CD8-positive, alpha-beta memory T cell (primary cell): ENCODE results near the gene CHST11. TPM values are rescaled to one million over a fixed set of nuclear protein-coding genes. Genes with fewer than 3 reads are reported as not detected.

ENCODE experiments used
- CTCF ChIA-PET: fragments of 350-600 bp; sonication (Branson Sonifier 250); formaldehyde crosslinking; loops from one replicate; lab custom pipeline; 2021; ENCODE audit warnings: antibody characterized with exemption; lab: Charles Lee
- POLR2A ChIA-PET: fragments of 350-600 bp; sonication (Branson Sonifier 250); formaldehyde crosslinking; loops from one replicate; lab custom pipeline; 2021; ENCODE audit warnings: antibody characterized with exemption; lab: Charles Lee
- DNase-seq, 5 donors: peaks; one replicate each; pipeline versions ENCODE4 v3.0.0 to v3.0.0-alpha.2; 2020 to 2022; ENCODE audit warnings: mixed read lengths in 1 of 5
- H3K27ac ChIP-seq: one replicate; pipeline ENCODE4 v1.7.0; 2013; ENCODE audit warnings: low read depth, mild to moderate bottlenecking, low read length, moderate library complexity
- H3K27me3 ChIP-seq: 2 replicates; pipeline ENCODE4 v1.7.0; 2013; ENCODE audit warnings: low read length, mild to moderate bottlenecking; ENCODE audit not compliant: insufficient read depth, poor library complexity, severe bottlenecking
- H3K36me3 ChIP-seq: 2 replicates; pipeline ENCODE4 v1.7.0; 2013; ENCODE audit warnings: mild to moderate bottlenecking, low read length, moderate library complexity; ENCODE audit not compliant: insufficient read depth
- H3K4me1 ChIP-seq: 2 replicates; pipeline ENCODE4 v1.7.0; 2013; ENCODE audit warnings: mild to moderate bottlenecking, low read length, moderate library complexity; ENCODE audit not compliant: insufficient read depth
- H3K4me3 ChIP-seq: 2 replicates; pipeline ENCODE4 v1.7.0; 2013; ENCODE audit warnings: mild to moderate bottlenecking, low read length
- H3K9me3 ChIP-seq: 2 replicates; pipeline ENCODE4 v1.7.0; 2013; ENCODE audit warnings: mild to moderate bottlenecking, low read length
- H3K27ac Mint-ChIP-seq, 8 donors: one replicate each; pipeline ENCODE4 v1.8.0; 2020 to 2021; ENCODE audit warnings: mixed read lengths in 8 of 8, mild to moderate bottlenecking in 6 of 8, inconsistent platforms in 3 of 8, moderate library complexity in 3 of 8
- H3K27me3 Mint-ChIP-seq, 2 donors: one replicate each; pipeline ENCODE4 v1.8.0; 2020 to 2021; ENCODE audit warnings: mixed read lengths in 2 of 2, mild to moderate bottlenecking in 1 of 2, moderate library complexity in 1 of 2
- H3K36me3 Mint-ChIP-seq, 3 donors: one replicate each; pipeline ENCODE4 v1.8.0; 2020 to 2021; ENCODE audit warnings: mixed read lengths in 3 of 3, inconsistent platforms in 1 of 3, mild to moderate bottlenecking in 1 of 3
- H3K4me1 Mint-ChIP-seq, 3 donors: one replicate each; pipeline ENCODE4 v1.8.0; 2020 to 2021; ENCODE audit warnings: mixed read lengths in 3 of 3, inconsistent platforms in 1 of 3, mild to moderate bottlenecking in 1 of 3
- H3K4me3 Mint-ChIP-seq, 7 donors: one replicate each; pipeline ENCODE4 v1.8.0; 2020 to 2021; ENCODE audit warnings: mixed read lengths in 7 of 7, mild to moderate bottlenecking in 6 of 7, moderate library complexity in 4 of 7, inconsistent platforms in 2 of 7
- H3K9me3 Mint-ChIP-seq, 5 donors: one replicate each; pipeline ENCODE4 v1.8.0; 2020 to 2022; ENCODE audit warnings: mixed read lengths in 5 of 5, mild to moderate bottlenecking in 3 of 5, moderate library complexity in 2 of 5, inconsistent platforms in 1 of 5
- polyA plus RNA-seq: library from polyadenylated mRNA; unstranded; fragments of 300-500 nt; fragmentation: Illumina TruSeq; gene quantifications from one replicate; pipeline ENCODE4 v1.2.3, GENCODE V29; 2021
- total RNA-seq, 2 experiments: library from RNA; stranded (reverse); gene quantifications; one replicate each; pipeline ENCODE4 v1.2.3, GENCODE V29; 2021

The CHST11 gene
- total and polyA plus RNA-seq, 3 experiments from 2014 or later, result 47.8 to 76.8 (median 51.5) TPM

- Histone ChIP-seq H3K27ac (peak overlapping the region; percentile 52), H3K36me3 (no peaks in the 10 kb centered on the region), H3K4me3 (peak overlapping the region; percentile 27), H3K4me1 (peaks cover 84% of the 10 kb centered on the region), H3K27me3 (no peaks in the 10 kb centered on the region), H3K9me3 (no peaks in the 10 kb centered on the region)
- ChIA-PET POLR2A (interaction anchor here (1.0 to 1.5 kb wide), 5 partner anchors 9 to 38 kb away, joined by 3 to 13 read pairs (median 5); partner anchors contain the start of gene CHST11), CTCF (interaction anchor here (0.6 to 2.3 kb wide), 10 partner anchors 8 to 75 kb away, joined by 3 to 7 read pairs (median 3); no protein-coding TSS in a partner anchor)
- H3K9me3 Mint-ChIP-seq, result no peaks in the 10 kb centered on the region
- peak overlapping the region; percentile 62 to 84 (median 81) for H3K4me3 Mint-ChIP-seq
- peak in 4 of 5 donors; percentile 19 to 60 (median 29) for DNase-seq
- peak overlapping the region; percentile 80 to 98 (median 94) for H3K27ac Mint-ChIP-seq
- peaks cover 84 to 96% (median 96%) of the 10 kb centered on the region in 3 donors for H3K4me1 Mint-ChIP-seq
- peaks cover 0 to 12% (median 7%) of the 10 kb centered on the region in 3 donors for H3K36me3 Mint-ChIP-seq
- H3K27me3 Mint-ChIP-seq, result no peaks in the 10 kb centered on the region
These were observed 37.5 kb downstream of the CHST11 start for GRCh38 chr12:104494137-104494792.

DNA sequence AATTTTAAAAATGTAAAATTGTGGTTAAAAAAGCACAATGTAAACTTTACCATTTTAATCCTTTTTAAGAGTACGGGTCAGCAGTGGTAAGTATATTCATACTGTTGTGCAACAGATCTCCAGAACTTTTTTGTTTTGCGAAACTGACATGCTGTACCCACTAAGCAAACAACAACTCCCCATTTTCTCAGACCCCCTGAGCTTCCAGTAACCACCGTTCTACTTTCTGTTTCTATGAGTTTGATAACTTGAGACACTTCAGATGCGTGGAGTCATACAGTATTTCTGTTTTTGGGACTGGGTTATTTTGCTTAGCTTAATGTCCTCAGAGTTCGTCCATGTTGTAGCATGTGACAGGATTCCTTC is 38.0 kb downstream of the CHST11 start:
- H3K36me3 Mint-ChIP-seq, result peaks cover 0 to 12% (median 7%) of the 10 kb centered on the region in 3 donors
- Histone ChIP-seq H3K36me3 (no peaks in the 10 kb centered on the region), H3K27me3 (no peaks in the 10 kb centered on the region), H3K27ac (peak overlapping the region; percentile 52), H3K4me1 (peaks cover 87% of the 10 kb centered on the region), H3K4me3 (peak overlapping the region; percentile 42), H3K9me3 (no peaks in the 10 kb centered on the region)
- DNase-seq, result peak in 2 of 5 donors; percentile 20 to 30
- peaks cover 85 to 98% (median 98%) of the 10 kb centered on the region in 3 donors for H3K4me1 Mint-ChIP-seq
- H3K9me3 Mint-ChIP-seq, result no peaks in the 10 kb centered on the region
- H3K4me3 Mint-ChIP-seq, result peak overlapping the region; percentile 62 to 84 (median 81)
- ChIA-PET POLR2A (interaction anchor here (0.7 to 1.5 kb wide), 6 partner anchors 9 to 74 kb away, joined by 3 to 13 read pairs (median 4); partner anchors contain the start of gene CHST11), CTCF (interaction anchor here (0.6 to 1.4 kb wide), 8 partner anchors 9 to 75 kb away, joined by 3 to 7 read pairs (median 3); no protein-coding TSS in a partner anchor)
- H3K27me3 Mint-ChIP-seq, result no peaks in the 10 kb centered on the region
- peak overlapping the region; percentile 80 to 98 (median 94) for H3K27ac Mint-ChIP-seq

DNA sequence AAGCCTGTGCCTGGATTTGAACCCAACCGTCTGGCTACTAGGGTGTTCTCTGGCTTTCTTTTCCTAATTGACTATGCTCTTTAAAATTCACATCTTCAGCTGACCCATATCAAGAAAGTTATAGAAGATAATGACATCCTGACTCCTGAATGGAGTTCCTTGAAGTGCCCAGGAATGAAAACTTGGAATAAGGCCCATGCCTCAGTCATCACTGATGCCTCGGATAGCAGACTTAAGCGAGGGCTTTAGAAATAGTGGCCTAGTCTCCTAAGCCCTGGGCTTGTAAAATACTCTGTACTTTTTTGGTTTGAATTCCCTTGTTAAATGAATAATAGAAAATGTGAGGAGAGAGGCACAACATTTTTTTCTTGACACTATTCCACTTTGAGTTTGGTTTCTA is 39.0 kb downstream of the CHST11 start:
- Histone ChIP-seq H3K27ac (no peak overlapping the region), H3K36me3 (no peaks in the 10 kb centered on the region), H3K9me3 (no peaks in the 10 kb centered on the region), H3K27me3 (no peaks in the 10 kb centered on the region), H3K4me3 (no peak overlapping the region), H3K4me1 (peaks cover 86% of the 10 kb centered on the region)
- ChIA-PET POLR2A (no interaction called here), CTCF (no interaction called here)
- peaks cover 0 to 12% (median 7%) of the 10 kb centered on the region in 3 donors for H3K36me3 Mint-ChIP-seq
- H3K27me3 Mint-ChIP-seq, result no peaks in the 10 kb centered on the region
- H3K27ac Mint-ChIP-seq, result peak overlapping the region; percentile 19 to 96 (median 60)
- H3K4me1 Mint-ChIP-seq, result peaks cover 85 to 98% (median 98%) of the 10 kb centered on the region in 3 donors
- H3K4me3 Mint-ChIP-seq, result peak overlapping the region; percentile 4 to 49 (median 41)
- DNase-seq, result no peak
- no peaks in the 10 kb centered on the region for H3K9me3 Mint-ChIP-seq

GRCh38 chr12:104496336-104496735 is 39.6 kb downstream of the CHST11 start:
- Mint-ChIP-seq H3K4me1 (peaks cover 85 to 98% (median 98%) of the 10 kb centered on the region in 3 donors), H3K4me3 (peak overlapping the region in 2 of 7 donors; percentile 41 to 47), H3K9me3 (no peaks in the 10 kb centered on the region), H3K27ac (peak overlapping the region in 7 of 8 donors; percentile 51 to 96 (median 85)), H3K27me3 (no peaks in the 10 kb centered on the region), H3K36me3 (peaks cover 0 to 12% (median 7%) of the 10 kb centered on the region in 3 donors)
- Histone ChIP-seq H3K27ac (no peak overlapping the region), H3K36me3 (no peaks in the 10 kb centered on the region), H3K9me3 (no peaks in the 10 kb centered on the region), H3K4me1 (peaks cover 86% of the 10 kb centered on the region), H3K27me3 (no peaks in the 10 kb centered on the region), H3K4me3 (no peak overlapping the region)
- no peak for DNase-seq
- ChIA-PET POLR2A (no interaction called here), CTCF (no interaction called here)

GRCh38 chr12:104498211-104498801 is 41.6 kb downstream of the CHST11 start:
- peak in 3 of 5 donors; percentile 26 to 58 (median 44) for DNase-seq
- Histone ChIP-seq H3K4me1 (peaks cover 89% of the 10 kb centered on the region), H3K27ac (no peak overlapping the region), H3K36me3 (no peaks in the 10 kb centered on the region), H3K9me3 (no peaks in the 10 kb centered on the region), H3K4me3 (peak overlapping the region; percentile 31), H3K27me3 (no peaks in the 10 kb centered on the region)
- peaks cover 0 to 5% (median 3%) of the 10 kb centered on the region in 3 donors for H3K36me3 Mint-ChIP-seq
- ChIA-PET CTCF (interaction anchor here (0.7 to 1.5 kb wide), 2 partner anchors 41 to 78 kb away, joined by 3 to 4 read pairs; no protein-coding TSS in a partner anchor), POLR2A (interaction anchor here (0.7 to 1.0 kb wide), 3 partner anchors 31 to 37 kb away, joined by 3 to 7 read pairs (median 4); no protein-coding TSS in a partner anchor)
- peak overlapping the region; percentile 56 to 96 (median 84) for H3K27ac Mint-ChIP-seq
- no peaks in the 10 kb centered on the region for H3K9me3 Mint-ChIP-seq
- peak overlapping the region; percentile 45 to 78 (median 67) for H3K4me3 Mint-ChIP-seq
- no peaks in the 10 kb centered on the region for H3K27me3 Mint-ChIP-seq
- peaks cover 88 to 98% (median 98%) of the 10 kb centered on the region in 3 donors for H3K4me1 Mint-ChIP-seq

DNA sequence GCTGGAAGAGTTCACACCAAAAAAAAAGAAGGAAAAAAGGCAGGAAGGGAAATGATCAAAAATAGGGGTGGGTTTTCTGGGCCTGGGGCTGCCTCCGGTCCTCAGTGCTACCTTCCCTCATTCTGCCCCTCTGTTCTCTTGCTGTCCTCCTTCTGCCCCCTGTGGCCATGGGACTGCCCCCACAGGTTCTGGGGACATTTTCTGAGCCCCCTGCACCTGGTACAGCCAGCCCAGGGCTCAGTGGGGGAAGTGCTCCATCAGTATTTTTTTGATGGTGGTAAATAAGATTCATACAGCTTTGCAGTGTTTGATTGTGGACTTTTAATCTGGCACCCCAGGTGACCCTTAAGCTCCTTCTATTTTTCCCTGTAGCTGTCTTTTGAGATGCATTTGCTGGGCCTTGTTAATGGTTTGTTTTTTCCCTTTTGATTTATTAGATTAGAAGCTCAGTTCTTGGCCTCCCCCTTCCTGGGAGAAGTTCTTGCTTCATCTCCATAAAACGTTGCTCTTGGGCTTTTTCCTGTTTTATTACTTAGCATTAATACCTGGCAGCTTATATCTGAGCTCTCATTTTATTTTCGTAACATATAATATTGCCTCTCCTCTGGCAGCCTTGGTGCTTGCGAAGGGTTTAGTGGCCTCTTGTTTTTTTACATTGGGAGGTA is 43.1 kb downstream of the CHST11 start:
- DNase-seq, result no peak
- Mint-ChIP-seq H3K27ac (peak overlapping the region in 7 of 8 donors; percentile 16 to 96 (median 52)), H3K9me3 (no peaks in the 10 kb centered on the region), H3K4me3 (peak overlapping the region in 2 of 7 donors; percentile 9 to 73), H3K36me3 (peaks cover 0 to 9% (median 6%) of the 10 kb centered on the region in 3 donors), H3K4me1 (peaks cover 89 to 98% (median 96%) of the 10 kb centered on the region in 3 donors), H3K27me3 (no peaks in the 10 kb centered on the region)
- Histone ChIP-seq H3K27ac (no peak overlapping the region), H3K9me3 (no peaks in the 10 kb centered on the region), H3K36me3 (no peaks in the 10 kb centered on the region), H3K27me3 (no peaks in the 10 kb centered on the region), H3K4me3 (no peak overlapping the region), H3K4me1 (peaks cover 86% of the 10 kb centered on the region)
- POLR2A ChIA-PET, result interaction anchor here (1.0 kb wide), 1 partner anchor 33 kb away, joined by 3 read pairs; no protein-coding TSS in a partner anchor
- CTCF ChIA-PET, result interaction anchor here (0.7 to 2.7 kb wide), 7 partner anchors 9 to 69 kb away, joined by 3 to 11 read pairs (median 3); no protein-coding TSS in a partner anchor

GRCh38 chr12:104501115-104501514 is 44.4 kb downstream of the CHST11 start:
- ChIA-PET CTCF (interaction anchor here (1.0 to 2.7 kb wide), 3 partner anchors 14 to 67 kb away, joined by 3 to 11 read pairs (median 4); no protein-coding TSS in a partner anchor), POLR2A (no interaction called here)
- Histone ChIP-seq H3K9me3 (no peaks in the 10 kb centered on the region), H3K36me3 (no peaks in the 10 kb centered on the region), H3K27ac (no peak overlapping the region), H3K4me1 (peaks cover 75% of the 10 kb centered on the region), H3K27me3 (no peaks in the 10 kb centered on the region), H3K4me3 (no peak overlapping the region)
- H3K4me1 Mint-ChIP-seq, result peaks cover 87 to 99% (median 97%) of the 10 kb centered on the region in 3 donors
- no peak for DNase-seq
- peak overlapping the region in 2 of 7 donors; percentile 8 to 9 for H3K4me3 Mint-ChIP-seq
- peaks cover 0 to 7% (median 6%) of the 10 kb centered on the region in 3 donors for H3K36me3 Mint-ChIP-seq
- no peaks in the 10 kb centered on the region for H3K27me3 Mint-ChIP-seq
- no peaks in the 10 kb centered on the region for H3K9me3 Mint-ChIP-seq
- peak overlapping the region in 6 of 8 donors; percentile 25 to 96 (median 52) for H3K27ac Mint-ChIP-seq
